Measurements from ENCODE around the gene TTC27. TPM values are rescaled to one million over a fixed set of nuclear protein-coding genes. Genes with fewer than 3 reads are reported as not detected.

The TTC27 gene
- total RNA-seq, 1 experiment from 2014 or later = 25.1 TPM

GRCh38 chr2:32825291-32825712 is 197.5 kb downstream of the TTC27 start:
- no peak for ATAC-seq
- POLR2A ChIA-PET = no interaction called here
- CTCF ChIA-PET = no interaction called here
- H3K4me1 Mint-ChIP-seq = peaks cover 21% of the 10 kb centered on the region
- TF ChIP-seq NFYB (CRISPR knock-in tag; conservative IDR thresholded peaks at IDR 0.05; ENCODE audit: low read depth) (no peak), ZNF219 (CRISPR knock-in tag; IDR thresholded peaks at IDR 0.05; ENCODE audit: borderline replicate concordance) (no peak), ZMAT4 (CRISPR knock-in tag; IDR thresholded peaks at IDR 0.05) (no peak), TEAD1 (CRISPR knock-in tag; IDR thresholded peaks at IDR 0.05) (no peak), HMGXB4 (CRISPR knock-in tag; IDR thresholded peaks at IDR 0.05) (no peak), CREB1 (CRISPR knock-in tag; IDR thresholded peaks at IDR 0.05) (no peak), FOXP1 (CRISPR knock-in tag; IDR thresholded peaks at IDR 0.05; ENCODE audit: borderline replicate concordance) (no peak), TCF7 (CRISPR knock-in tag; IDR thresholded peaks at IDR 0.05; ENCODE audit: low read depth) (no peak), RORB (CRISPR knock-in tag; IDR thresholded peaks at IDR 0.05) (no peak), ESRRA (CRISPR knock-in tag; IDR thresholded peaks at IDR 0.05; ENCODE audit: borderline replicate concordance) (no peak), FOXP4 (CRISPR knock-in tag; IDR thresholded peaks at IDR 0.05) (no peak), JUN (CRISPR knock-in tag; IDR thresholded peaks at IDR 0.05) (no peak), MYBL2 (CRISPR knock-in tag; IDR thresholded peaks at IDR 0.05) (no peak), NFATC4 (CRISPR knock-in tag; IDR thresholded peaks at IDR 0.05) (no peak), ZNF232 (CRISPR knock-in tag; IDR thresholded peaks at IDR 0.05) (no peak)
- TF ChIP-seq, protein P1, sequence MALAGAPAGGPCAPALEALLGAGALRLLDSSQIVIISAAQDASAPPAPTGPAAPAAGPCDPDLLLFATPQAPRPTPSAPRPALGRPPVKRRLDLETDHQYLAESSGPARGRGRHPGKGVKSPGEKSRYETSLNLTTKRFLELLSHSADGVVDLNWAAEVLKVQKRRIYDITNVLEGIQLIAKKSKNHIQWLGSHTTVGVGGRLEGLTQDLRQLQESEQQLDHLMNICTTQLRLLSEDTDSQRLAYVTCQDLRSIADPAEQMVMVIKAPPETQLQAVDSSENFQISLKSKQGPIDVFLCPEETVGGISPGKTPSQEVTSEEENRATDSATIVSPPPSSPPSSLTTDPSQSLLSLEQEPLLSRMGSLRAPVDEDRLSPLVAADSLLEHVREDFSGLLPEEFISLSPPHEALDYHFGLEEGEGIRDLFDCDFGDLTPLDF (CRISPR knock-in tag; IDR thresholded peaks at IDR 0.05) = no peak
- TF ChIP-seq, protein P2, sequence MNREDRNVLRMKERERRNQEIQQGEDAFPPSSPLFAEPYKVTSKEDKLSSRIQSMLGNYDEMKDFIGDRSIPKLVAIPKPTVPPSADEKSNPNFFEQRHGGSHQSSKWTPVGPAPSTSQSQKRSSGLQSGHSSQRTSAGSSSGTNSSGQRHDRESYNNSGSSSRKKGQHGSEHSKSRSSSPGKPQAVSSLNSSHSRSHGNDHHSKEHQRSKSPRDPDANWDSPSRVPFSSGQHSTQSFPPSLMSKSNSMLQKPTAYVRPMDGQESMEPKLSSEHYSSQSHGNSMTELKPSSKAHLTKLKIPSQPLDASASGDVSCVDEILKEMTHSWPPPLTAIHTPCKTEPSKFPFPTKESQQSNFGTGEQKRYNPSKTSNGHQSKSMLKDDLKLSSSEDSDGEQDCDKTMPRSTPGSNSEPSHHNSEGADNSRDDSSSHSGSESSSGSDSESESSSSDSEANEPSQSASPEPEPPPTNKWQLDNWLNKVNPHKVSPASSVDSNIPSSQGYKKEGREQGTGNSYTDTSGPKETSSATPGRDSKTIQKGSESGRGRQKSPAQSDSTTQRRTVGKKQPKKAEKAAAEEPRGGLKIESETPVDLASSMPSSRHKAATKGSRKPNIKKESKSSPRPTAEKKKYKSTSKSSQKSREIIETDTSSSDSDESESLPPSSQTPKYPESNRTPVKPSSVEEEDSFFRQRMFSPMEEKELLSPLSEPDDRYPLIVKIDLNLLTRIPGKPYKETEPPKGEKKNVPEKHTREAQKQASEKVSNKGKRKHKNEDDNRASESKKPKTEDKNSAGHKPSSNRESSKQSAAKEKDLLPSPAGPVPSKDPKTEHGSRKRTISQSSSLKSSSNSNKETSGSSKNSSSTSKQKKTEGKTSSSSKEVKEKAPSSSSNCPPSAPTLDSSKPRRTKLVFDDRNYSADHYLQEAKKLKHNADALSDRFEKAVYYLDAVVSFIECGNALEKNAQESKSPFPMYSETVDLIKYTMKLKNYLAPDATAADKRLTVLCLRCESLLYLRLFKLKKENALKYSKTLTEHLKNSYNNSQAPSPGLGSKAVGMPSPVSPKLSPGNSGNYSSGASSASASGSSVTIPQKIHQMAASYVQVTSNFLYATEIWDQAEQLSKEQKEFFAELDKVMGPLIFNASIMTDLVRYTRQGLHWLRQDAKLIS (CRISPR knock-in tag; IDR thresholded peaks at IDR 0.05; ENCODE audit: borderline replicate concordance) = no peak
- TF ChIP-seq, protein P3, sequence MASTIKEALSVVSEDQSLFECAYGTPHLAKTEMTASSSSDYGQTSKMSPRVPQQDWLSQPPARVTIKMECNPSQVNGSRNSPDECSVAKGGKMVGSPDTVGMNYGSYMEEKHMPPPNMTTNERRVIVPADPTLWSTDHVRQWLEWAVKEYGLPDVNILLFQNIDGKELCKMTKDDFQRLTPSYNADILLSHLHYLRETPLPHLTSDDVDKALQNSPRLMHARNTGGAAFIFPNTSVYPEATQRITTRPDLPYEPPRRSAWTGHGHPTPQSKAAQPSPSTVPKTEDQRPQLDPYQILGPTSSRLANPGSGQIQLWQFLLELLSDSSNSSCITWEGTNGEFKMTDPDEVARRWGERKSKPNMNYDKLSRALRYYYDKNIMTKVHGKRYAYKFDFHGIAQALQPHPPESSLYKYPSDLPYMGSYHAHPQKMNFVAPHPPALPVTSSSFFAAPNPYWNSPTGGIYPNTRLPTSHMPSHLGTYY (CRISPR knock-in tag; IDR thresholded peaks at IDR 0.05) = no peak
- no peak for DNase-seq (ENCODE audit: low spot score)
- H3K27me3 Mint-ChIP-seq (ENCODE audit: low read depth) = no peaks in the 10 kb centered on the region
- H3K4me3 Mint-ChIP-seq = no peak overlapping the region
- H3K27ac Mint-ChIP-seq = no peak overlapping the region
- no peaks in the 10 kb centered on the region for H3K36me3 Mint-ChIP-seq
- peaks cover 5% of the 10 kb centered on the region; the same call in 1 of the 2 replicates for H3K9me3 Mint-ChIP-seq

Data from WTC11 (cell line).